ENCODE measurements around the gene CFAP77.

CFAP77 gene

GRCh38 chr9:132516301-132516700 is 106.3 kb downstream of the CFAP77 start:
- Histone ChIP-seq H3K9me3 (ENCODE audit: control insufficient read depth, insufficient read depth, low read depth, low read length) (no peaks in the 10 kb centered on the region), H3K4me3 (ENCODE audit: low read depth, low read length) (no peak overlapping the region), H3K36me3 (ENCODE audit: control insufficient read depth in 2 of 2, insufficient read depth in 1 of 2, low read length in 2 of 2) (no peaks in the 10 kb centered on the region), H3K27ac (ENCODE audit: extremely low read depth, low read depth, low read length) (no peak overlapping the region), H3K4me1 (ENCODE audit: control insufficient read depth, insufficient read depth, low read length) (no peaks in the 10 kb centered on the region)
- ChIA-PET POLR2A (no interaction called here), CTCF (interaction anchor here (0.7 kb wide), 1 partner anchor 59 kb away, joined by 3 read pairs; no protein-coding TSS in a partner anchor)
- peak; percentile 89 for TF ChIP-seq ZNF529 (tag by site-specific recombination; IDR thresholded peaks at IDR 0.05; ENCODE audit: insufficient replicate concordance)
- no peak for TF ChIP-seq ZNF148 (tag by site-specific recombination; IDR thresholded peaks at IDR 0.05; ENCODE audit: borderline replicate concordance)
- TF ChIP-seq CTCF (tag by site-specific recombination; IDR thresholded peaks at IDR 0.05), result no peak

- Histone ChIP-seq H3K4me3 (ENCODE audit: low read depth, low read length) (no peak overlapping the region), H3K27ac (ENCODE audit: extremely low read depth, low read depth, low read length) (no peak overlapping the region), H3K4me1 (ENCODE audit: control insufficient read depth, insufficient read depth, low read length) (no peaks in the 10 kb centered on the region), H3K36me3 (ENCODE audit: control insufficient read depth in 2 of 2, insufficient read depth in 1 of 2, low read length in 2 of 2) (no peaks in the 10 kb centered on the region), H3K9me3 (ENCODE audit: control insufficient read depth, insufficient read depth, low read depth, low read length) (no peaks in the 10 kb centered on the region)
- ChIA-PET CTCF (interaction anchor here (0.6 to 2.8 kb wide), 5 partner anchors 9 to 385 kb away, joined by 3 to 11 read pairs (median 3); no protein-coding TSS in a partner anchor), POLR2A (no interaction called here)
- TF ChIP-seq ZNF423 (tag by site-specific recombination; IDR thresholded peaks at IDR 0.05), result no peak
- no peak for TF ChIP-seq REST (tag by site-specific recombination; IDR thresholded peaks at IDR 0.05)
- no peak for TF ChIP-seq ZBTB20 (tag by site-specific recombination; IDR thresholded peaks at IDR 0.05)
- no peak for TF ChIP-seq ZNF2 (tag by site-specific recombination; IDR thresholded peaks at IDR 0.05)
- TF ChIP-seq ZNF155 (tag by site-specific recombination; IDR thresholded peaks at IDR 0.05), result no peak
- TF ChIP-seq ZNF341 (tag by site-specific recombination; IDR thresholded peaks at IDR 0.05; ENCODE audit: low read depth), result no peak
- TF ChIP-seq ZNF175 (tag by site-specific recombination; IDR thresholded peaks at IDR 0.05), result no peak
- TF ChIP-seq ATF2 (tag by site-specific recombination; IDR thresholded peaks at IDR 0.05; ENCODE audit: low read depth), result no peak
- TF ChIP-seq GLI4 (tag by site-specific recombination; IDR thresholded peaks at IDR 0.05), result no peak
- TF ChIP-seq PRDM4 (tag by site-specific recombination; IDR thresholded peaks at IDR 0.05), result no peak
- TF ChIP-seq ZNF776 (tag by site-specific recombination; IDR thresholded peaks at IDR 0.05; ENCODE audit: borderline replicate concordance), result no peak
- no peak for TF ChIP-seq BCL11A (tag by site-specific recombination; IDR thresholded peaks at IDR 0.05; ENCODE audit: low read depth)
- TF ChIP-seq GLIS1 (tag by site-specific recombination; IDR thresholded peaks at IDR 0.05), result no peak
- no peak for TF ChIP-seq HOXA7 (CRISPR knock-in tag; IDR thresholded peaks at IDR 0.05; ENCODE audit: borderline replicate concordance)
- TF ChIP-seq MEIS1 (CRISPR knock-in tag; IDR thresholded peaks at IDR 0.05; ENCODE audit: borderline replicate concordance), result no peak
- no peak for TF ChIP-seq ZNF707 (tag by site-specific recombination; IDR thresholded peaks at IDR 0.05)
Measured at GRCh38 chr9:132516911-132517310, 106.9 kb downstream of the CFAP77 start.
